WERI-Rb-1 (cell line): ENCODE results near the gene SNX19.
"Not testable (repeated sequence)": the region's sequence is repeated elsewhere in the genome, so short reads cannot be mapped to it uniquely, and the experiment has no call there.

Experiments used
- DNase-seq: peaks from one replicate; pipeline ENCODE4 v3.0.0-alpha.2; 2020
- H3K27ac ChIP-seq: fragments of 250-450 bp; sonication (Bioruptor Pico); 2 replicates; pipeline ENCODE4 v1.5.1; 2020; ENCODE audit warnings: mild to moderate bottlenecking, moderate library complexity
- H3K27me3 ChIP-seq: fragments of 250-450 bp; sonication (Bioruptor Pico); 2 replicates; pipeline ENCODE4 v1.5.1; 2021; ENCODE audit warnings: mild to moderate bottlenecking, low read depth, moderate library complexity; ENCODE audit not compliant: insufficient read depth, severe bottlenecking
- H3K36me3 ChIP-seq: fragments of 250-450 bp; sonication (Bioruptor Pico); 2 replicates; pipeline ENCODE4 v1.5.1; 2020; ENCODE audit warnings: mild to moderate bottlenecking, moderate library complexity
- H3K4me3 ChIP-seq: 2 replicates; pipeline ENCODE4 v1.5.1; 2011; ENCODE audit warnings: low read depth, mild to moderate bottlenecking, control low read depth, low read length
- H3K9me3 ChIP-seq: fragments of 250-450 bp; sonication (Bioruptor Pico); 2 replicates; pipeline ENCODE4 v1.5.1; 2021; ENCODE audit warnings: mild to moderate bottlenecking, moderate library complexity; ENCODE audit not compliant: severe bottlenecking
- CTCF ChIP-seq: IDR thresholded peaks from 2 replicates; pipeline ENCODE4 v1.5.1; 2011; ENCODE audit warnings: low read depth, mild to moderate bottlenecking, control low read depth, inconsistent platforms, low read length

The SNX19 gene

GRCh38 chr11:130945896-130946295, 29.6 kb upstream of the SNX19 start:
- Histone ChIP-seq H3K9me3 (no peaks in the 10 kb centered on the region), H3K36me3 (no peaks in the 10 kb centered on the region), H3K27ac (no peak overlapping the region), H3K4me3 (no peak overlapping the region), H3K27me3 (no peaks in the 10 kb centered on the region)
- TF ChIP-seq CTCF: no peak
- DNase-seq: no peak

- Histone ChIP-seq H3K27me3 (no peaks in the 10 kb centered on the region), H3K9me3 (no peaks in the 10 kb centered on the region), H3K36me3 (no peaks in the 10 kb centered on the region), H3K27ac (no peak overlapping the region), H3K4me3 (no peak overlapping the region)
- DNase-seq: no peak
- TF ChIP-seq CTCF: no peak
Observed at GRCh38 chr11:130940706-130941105, 24.4 kb upstream of the SNX19 start.

GRCh38 chr11:130937051-130937450, 20.8 kb upstream of the SNX19 start:
- Histone ChIP-seq H3K4me3 (no peak overlapping the region), H3K27me3 (no peaks in the 10 kb centered on the region), H3K9me3 (no peaks in the 10 kb centered on the region), H3K27ac (no peak overlapping the region), H3K36me3 (no peaks in the 10 kb centered on the region)
- TF ChIP-seq CTCF: no peak
- no peak for DNase-seq

GRCh38 chr11:130932086-130932712, 15.9 kb upstream of the SNX19 start:
- no peak for DNase-seq
- no peak overlapping the region for H3K4me3 ChIP-seq
- no peaks in the 10 kb centered on the region for H3K27me3 ChIP-seq
- no peak overlapping the region for H3K27ac ChIP-seq
- H3K9me3 ChIP-seq: no peaks in the 10 kb centered on the region
- TF ChIP-seq CTCF: no peak
- H3K36me3 ChIP-seq: no peaks in the 10 kb centered on the region

GRCh38 chr11:130924750-130925149, 8.5 kb upstream of the SNX19 start:
- Histone ChIP-seq H3K27ac (no peak overlapping the region), H3K9me3 (no peaks in the 10 kb centered on the region), H3K36me3 (no peaks in the 10 kb centered on the region), H3K27me3 (no peaks in the 10 kb centered on the region), H3K4me3 (no peak overlapping the region)
- no peak for TF ChIP-seq CTCF
- DNase-seq: no peak

- not testable (repeated sequence) for H3K4me3 ChIP-seq, DNase-seq, H3K27me3 ChIP-seq, H3K9me3 ChIP-seq, H3K36me3 ChIP-seq, H3K27ac ChIP-seq
Observed at GRCh38 chr11:130920612-130921011, 4.3 kb upstream of the SNX19 start.
